ENCODE data around the gene UBXN6.

The UBXN6 gene

GRCh38 chr19:4402171-4403004 is 55.2 kb downstream of the UBXN6 start, which contains the start of gene CHAF1A:
CHAF1A (plus strand) TSS chr19:4402640; CDS start chr19:4402763, 123 bp downstream.
- DNase-seq, result peak; percentile 100

- no peak for DNase-seq
Observed at GRCh38 chr19:4401769-4402170, 55.8 kb downstream of the UBXN6 start.

DNA sequence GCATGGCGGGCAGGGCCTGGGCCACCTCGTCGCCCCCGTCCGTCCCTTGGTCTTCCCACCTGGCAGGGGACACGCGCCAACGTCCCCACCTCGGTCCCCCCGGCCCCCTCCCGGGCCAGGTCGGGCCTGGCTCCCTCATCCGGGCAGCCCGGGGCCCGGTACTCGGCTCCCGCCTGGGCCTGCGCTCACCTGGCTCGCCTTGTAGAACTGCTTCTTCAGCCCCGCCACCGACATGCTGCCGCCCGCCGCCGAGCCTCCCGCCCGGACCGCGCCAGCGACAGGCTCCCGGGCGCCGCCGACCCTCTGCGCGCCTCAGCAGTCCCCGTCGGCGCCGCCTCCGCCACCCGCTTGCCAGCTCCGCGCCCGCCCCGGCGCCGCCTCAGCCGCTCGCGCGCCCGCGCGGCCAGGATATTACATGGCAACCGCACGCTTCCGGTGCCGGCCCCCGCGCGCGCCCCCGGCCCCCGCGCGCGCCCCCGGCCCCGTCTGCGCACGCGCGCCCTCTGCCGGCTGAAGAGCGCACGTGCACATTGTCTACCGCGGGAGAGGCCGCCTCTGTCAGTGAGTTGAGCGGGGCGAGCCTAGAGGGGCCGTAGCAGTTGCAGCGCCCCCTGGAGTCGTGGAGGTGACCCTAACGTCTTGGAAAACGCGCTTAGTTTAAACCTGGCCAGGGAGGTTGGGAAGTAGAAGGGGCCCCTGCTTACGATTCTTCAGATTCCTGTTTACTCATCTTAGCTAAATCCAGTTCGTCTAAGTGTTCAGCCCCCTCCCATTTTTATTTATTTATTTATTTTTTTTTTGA is 57.3 kb downstream of the UBXN6 start, which contains the start of gene SH3GL1:
SH3GL1 (minus strand) TSS at position 413 of the 802 bp plus-strand sequence; CDS start at position 234, 179 bp downstream.
- DNase-seq, result peak; percentile 96

GRCh38 chr19:4399812-4400134 is 57.8 kb downstream of the UBXN6 start:
- DNase-seq, result peak; percentile 50

- DNase-seq, result no peak
Observed at GRCh38 chr19:4396949-4397783, 60.4 kb downstream of the UBXN6 start.
